Bronchial epithelial cell (primary cell): Measurements from ENCODE around the gene TYSND1. TPM values are rescaled to one million over a fixed set of nuclear protein-coding genes. Genes with fewer than 3 reads are reported as not detected.

Experiments used
- DNase-seq: peaks from one replicate; pipeline ENCODE4 v3.0.0-alpha.2; 2010; ENCODE audit warnings: low read depth
- FAIRE-seq: peaks from 2 replicates; lab custom pipeline; 2011; peaks lifted over from hg19 to GRCh38; lab: Jason Lieb, UNC
- H3K27me3 ChIP-seq: 2 replicates; pipeline ENCODE4 v1.5.1; 2011; ENCODE audit warnings: low read length; ENCODE audit not compliant: control insufficient read depth, insufficient read depth
- H3K36me3 ChIP-seq: 2 replicates; pipeline ENCODE4 v1.5.1; 2011; ENCODE audit warnings: low read length; ENCODE audit not compliant: control insufficient read depth, insufficient read depth
- H3K4me3 ChIP-seq: 2 replicates; pipeline ENCODE4 v1.5.1; 2011; ENCODE audit warnings: mild to moderate bottlenecking, low read depth, low read length, control low read depth
- CTCF ChIP-seq: IDR thresholded peaks from 2 replicates; pipeline ENCODE4 v1.5.1; 2011; ENCODE audit warnings: mild to moderate bottlenecking, moderate library complexity, low read length, control low read depth, inconsistent platforms; ENCODE audit not compliant: insufficient read depth, severe bottlenecking
- total RNA-seq: library from RNA; depleted of rRNA; stranded (reverse); fragments of >200 nt; gene quantifications from 2 replicates; pipeline ENCODE4 v1.2.1, GENCODE V29; 2014

Gene TYSND1
- total RNA-seq, 1 donor from 2014 or later, result 32.1 TPM

- DNase-seq (no peak), FAIRE-seq (no peak)
- TF ChIP-seq CTCF, result no peak
- Histone ChIP-seq H3K4me3 (no peak overlapping the region), H3K36me3 (peaks cover 3% of the 10 kb centered on the region), H3K27me3 (no peaks in the 10 kb centered on the region)
These were observed 49.6 kb downstream of the TYSND1 start for GRCh38 chr10:70096705-70097420.

- TF ChIP-seq CTCF, result no peak
- FAIRE-seq (no peak), DNase-seq (no peak)
- Histone ChIP-seq H3K27me3 (no peaks in the 10 kb centered on the region), H3K4me3 (no peak overlapping the region), H3K36me3 (peaks cover 4% of the 10 kb centered on the region)
These were observed 50.3 kb downstream of the TYSND1 start for GRCh38 chr10:70096016-70096704.

GRCh38 chr10:70094250-70094649, 52.2 kb downstream of the TYSND1 start:
- Histone ChIP-seq H3K27me3 (no peaks in the 10 kb centered on the region), H3K4me3 (no peak overlapping the region), H3K36me3 (peaks cover 4% of the 10 kb centered on the region)
- DNase-seq (no peak), FAIRE-seq (no peak)
- no peak for TF ChIP-seq CTCF

GRCh38 chr10:70093335-70093944, 53.1 kb downstream of the TYSND1 start:
- H3K4me3 ChIP-seq, result no peak overlapping the region
- FAIRE-seq (no peak), DNase-seq (no peak)
- H3K27me3 ChIP-seq, result no peaks in the 10 kb centered on the region
- peaks cover 4% of the 10 kb centered on the region for H3K36me3 ChIP-seq
- no peak for TF ChIP-seq CTCF

GRCh38 chr10:70092389-70092718, 54.1 kb downstream of the TYSND1 start:
- no peak for DNase-seq
- Histone ChIP-seq H3K36me3 (peaks cover 4% of the 10 kb centered on the region), H3K27me3 (no peaks in the 10 kb centered on the region), H3K4me3 (no peak overlapping the region)
- FAIRE-seq, result no peak
- TF ChIP-seq CTCF, result no peak
